Psoas muscle (tissue), 8 donors: ENCODE measurements around the gene USP16. TPM values are rescaled to one million over a fixed set of nuclear protein-coding genes. Genes with fewer than 3 reads are reported as not detected.
A peak's percentile ranks its signal among the peaks of the same experiment; 100 is the strongest.
"Not testable (repeated sequence)": the region's sequence is repeated elsewhere in the genome, so short reads cannot be mapped to it uniquely, and the experiment has no call there.

Source experiments
- ATAC-seq, 4 donors: fragments of 200-7000 bp; cut with Tn5 transposase; one replicate each; pipeline ENCODE4 v1.9.1; 2020; ENCODE audit warnings: moderate library complexity in 3 of 4, mild to moderate bottlenecking in 2 of 4
- DNase-seq, 2 donors: peaks; one replicate each; pipeline ENCODE4 v3.0.0-alpha.2; 2020
- H3K27ac ChIP-seq: fragments of 200-600 bp; one replicate; pipeline ENCODE4 v1.8.0; 2022
- H3K27me3 ChIP-seq, 3 donors: fragments of 200-600 bp in 1 of 3; one replicate each; pipeline versions ENCODE4 v1.6.1 to v1.8.0; 2013 to 2022; ENCODE audit warnings: low read length in 2 of 3, mild to moderate bottlenecking in 2 of 3, moderate library complexity in 1 of 3; ENCODE audit not compliant: insufficient read depth in 3 of 3
- H3K36me3 ChIP-seq, 2 donors: fragments of 200-600 bp in 1 of 2; one replicate each; pipeline versions ENCODE4 v1.6.1 to v1.8.0; 2013 to 2022; ENCODE audit warnings: low read depth in 1 of 2, mild to moderate bottlenecking in 1 of 2, moderate library complexity in 1 of 2; ENCODE audit not compliant: insufficient read depth in 1 of 2
- H3K4me1 ChIP-seq: fragments of 200-600 bp; one replicate; pipeline ENCODE4 v1.8.0; 2022
- H3K4me3 ChIP-seq: fragments of 200-600 bp; one replicate; pipeline ENCODE4 v1.8.0; 2022; ENCODE audit warnings: mild to moderate bottlenecking
- H3K9me3 ChIP-seq: fragments of 200-600 bp; one replicate; pipeline ENCODE4 v1.8.0; 2022
- CTCF ChIP-seq: fragments of 200-600 bp; IDR thresholded peaks from one replicate; pipeline ENCODE4 v1.8.0; 2022; ENCODE audit warnings: antibody characterized with exemption
- WGBS, 3 donors: extraction: QIAGEN DNeasy Blood & Tissue Kit; methylation state at CpG; one replicate each; pipeline versions ENCODE4 v1.1.6 to v1.1.7; 2013; 5-methylcytosine and 5-hydroxymethylcytosine counted together
- intact Hi-C, 2 donors: fragments of 100-400 bp; cut with DNase I; formaldehyde crosslinking; loops; one replicate each; pipeline versions ENCODE4 v1.11.0 to v1.14.2; 2022
- polyA plus RNA-seq, 3 donors: library from polyadenylated mRNA; stranded (reverse); fragments of 200-250 nt; gene quantifications; one replicate each; pipeline ENCODE4 v1.2.3, GENCODE V29; 2013
- total RNA-seq, 4 donors: library from RNA; stranded (reverse); fragmentation: NEBNext Ultra II Directional in 2 of 4; extraction: Animal tissue kit (Norgen Biotek cat#: 25700) in 2 of 4; gene quantifications; one replicate each; pipeline versions ENCODE4 v1.2.1 to v1.2.4, GENCODE V29; 2021 to 2023
- donor health status: healthy with polysubstance abuse.
- donor health status: DM: no; HTN: no; CAD: no; lungs with moderate emphysema.
- donor health status: Bipolar disorder and iron deficiency.
- donor health status: healthy.
- donor health status: DM: yes; HTN: yes; CAD: no.
- donor health status: DM: no; HTN: no; CAD: no.
- donor health status: DM: no; HTN: no; CAD: no.
- donor health status: DM: yes; HTN: yes; CAD: no.

USP16 gene
- total and polyA plus RNA-seq, 7 donors, result 26.3 to 45.1 (median 38.0) TPM

DNA sequence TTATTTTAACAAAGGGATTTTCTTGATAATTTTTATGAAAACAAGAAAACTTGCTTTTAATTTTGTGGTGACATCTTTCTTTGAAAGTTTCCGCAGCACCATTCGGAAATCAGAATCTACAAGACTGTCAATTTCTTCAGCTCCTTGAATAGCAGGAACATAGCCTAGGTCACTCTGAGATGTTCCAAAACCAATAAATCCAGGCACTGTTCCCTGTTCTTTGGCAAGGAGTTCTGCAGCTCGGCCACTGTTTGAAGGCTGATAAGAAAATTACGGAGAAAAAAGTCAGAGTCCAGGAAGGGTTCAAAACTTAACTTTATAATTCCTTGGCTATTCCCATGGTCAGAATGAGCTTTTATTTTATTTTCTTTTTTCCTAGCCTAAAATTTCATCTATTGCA lies 37.8 kb upstream of the USP16 start:
- H3K36me3 ChIP-seq, result peaks cover 2 to 57% of the 10 kb centered on the region in 2 donors
- H3K27ac ChIP-seq, result no peak overlapping the region
- TF ChIP-seq CTCF, result no peak
- no peaks in the 10 kb centered on the region for H3K9me3 ChIP-seq
- H3K4me1 ChIP-seq, result peaks cover 20% of the 10 kb centered on the region
- no peaks in the 10 kb centered on the region for H3K27me3 ChIP-seq
- H3K4me3 ChIP-seq, result no peak overlapping the region
- DNase-seq (no peak), ATAC-seq (no peak)
- intact Hi-C loops, result no loop called here
- 74 to 88% (median 86%) methylated on average over 4 of the region's 4 CpGs for WGBS, 3 donors

DNA sequence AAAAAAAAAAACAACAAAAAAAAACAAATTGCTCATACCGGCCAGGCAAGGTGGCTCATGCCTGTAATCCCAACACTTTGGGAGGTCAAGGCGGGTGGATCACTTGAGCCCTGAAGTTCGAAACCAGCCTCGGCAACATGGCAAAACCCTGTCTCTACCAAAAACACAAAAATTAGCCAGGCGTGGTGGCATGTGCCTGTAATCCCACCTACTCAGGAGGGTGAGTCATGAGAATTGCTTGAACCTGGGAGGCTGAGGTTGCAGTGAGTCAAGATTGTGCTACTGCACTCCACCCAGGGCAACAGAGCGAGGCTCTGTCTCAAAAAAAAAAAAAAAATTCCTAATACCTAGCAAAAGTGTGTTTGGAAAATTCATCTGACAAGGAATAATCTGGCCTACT lies 36.3 kb upstream of the USP16 start:
- peaks cover 21% of the 10 kb centered on the region for H3K4me1 ChIP-seq
- peaks cover 2 to 42% of the 10 kb centered on the region in 2 donors for H3K36me3 ChIP-seq
- ATAC-seq, H3K9me3 ChIP-seq, intact Hi-C loops, DNase-seq, H3K27me3 ChIP-seq, H3K27ac ChIP-seq, H3K4me3 ChIP-seq: not testable (repeated sequence)
- WGBS, 3 donors, result 96 to 98% (median 96%) methylated on average over 6 of the region's 6 CpGs

DNA sequence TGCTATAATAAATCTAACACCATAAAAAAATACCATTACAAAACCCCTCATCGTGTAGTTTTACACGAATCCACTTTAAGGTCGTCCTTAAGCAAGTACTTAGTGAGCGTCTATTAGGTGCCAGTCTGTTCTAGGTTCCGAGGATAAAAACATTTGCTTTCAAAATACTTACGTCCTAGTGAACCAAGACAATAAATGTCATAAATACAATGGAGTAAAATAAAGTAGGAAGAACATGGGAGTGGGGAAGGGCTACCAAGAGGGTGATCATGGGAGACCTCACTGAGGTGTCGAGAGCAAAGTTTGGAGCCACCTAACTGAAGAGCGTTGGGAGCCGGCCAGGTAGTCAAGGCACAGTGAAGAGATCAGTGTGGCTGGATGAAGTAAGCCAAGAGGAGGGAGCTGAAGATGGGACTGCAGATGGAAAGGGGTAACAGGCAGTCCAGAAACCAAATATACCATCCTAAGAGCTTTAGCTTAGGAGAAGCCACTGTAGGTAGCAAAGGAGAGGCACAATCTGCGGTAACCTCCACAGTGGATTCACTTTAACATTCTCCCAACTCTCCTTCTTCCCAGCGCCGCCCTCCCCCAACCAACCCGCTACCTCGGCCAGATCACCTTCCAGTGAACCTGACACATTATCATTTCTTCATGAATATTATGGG lies 32.5 kb upstream of the USP16 start:
- DNase-seq (no peak), ATAC-seq (peak in 3 of 4 donors; percentile 4 to 33 (median 14))
- 3 to 7% (median 7%) methylated on average over 14 of the region's 14 CpGs for WGBS, 3 donors
- no peak for TF ChIP-seq CTCF
- H3K27ac ChIP-seq, result peak overlapping the region; percentile 96
- peaks cover 25% of the 10 kb centered on the region for H3K4me1 ChIP-seq
- peaks cover 0 to 12% of the 10 kb centered on the region in 2 donors for H3K36me3 ChIP-seq
- intact Hi-C loops, result loop anchor here in 1 of 2 donors (5.0 kb wide), 1 partner anchor 35 kb away; no protein-coding TSS in a partner anchor
- peak overlapping the region; percentile 99 for H3K4me3 ChIP-seq
- H3K27me3 ChIP-seq, result no peaks in the 10 kb centered on the region
- no peaks in the 10 kb centered on the region for H3K9me3 ChIP-seq

GRCh38 chr21:28992526-28993292 lies 31.8 kb upstream of the USP16 start, which contains the start of gene LTN1:
TSS of gene LTN1 (minus strand) at chr21:28992877. CDS start at chr21:28992805, 72 bp downstream.
- H3K36me3 ChIP-seq, result peaks cover 0 to 12% of the 10 kb centered on the region in 2 donors
- ATAC-seq (peak; percentile 99 to 100 (median 100)), DNase-seq (peak; percentile 98 to 99)
- H3K27me3 ChIP-seq, result no peaks in the 10 kb centered on the region
- H3K4me1 ChIP-seq, result peaks cover 21% of the 10 kb centered on the region
- TF ChIP-seq CTCF, result no peak
- H3K9me3 ChIP-seq, result no peaks in the 10 kb centered on the region
- peak within 1 kb of the TSS; percentile 99 for H3K4me3 ChIP-seq
- H3K27ac ChIP-seq, result peak within 1 kb of the TSS; percentile 96
- WGBS, 3 donors, result 0 to 1% (median 1%) methylated on average over 43 of the region's 43 CpGs
- intact Hi-C loops, result loop anchor here in 1 of 2 donors (5.0 kb wide), 1 partner anchor 35 kb away; no protein-coding TSS in a partner anchor

- no peak for TF ChIP-seq CTCF
Measured at GRCh38 chr21:28993293-28993629, 31.2 kb upstream of the USP16 start.

More at GRCh38 chr21:28993293-28993629, 31.2 kb upstream of the USP16 start:
- DNase-seq (no peak), ATAC-seq (no peak)
- Histone ChIP-seq H3K4me3 (peak overlapping the region; percentile 99), H3K4me1 (peaks cover 21% of the 10 kb centered on the region), H3K27ac (peak overlapping the region; percentile 96), H3K9me3 (no peaks in the 10 kb centered on the region), H3K27me3 (no peaks in the 10 kb centered on the region), H3K36me3 (peaks cover 0 to 12% of the 10 kb centered on the region in 2 donors)
- 39 to 48% (median 47%) methylated on average over 4 of the region's 4 CpGs for WGBS, 3 donors
- intact Hi-C loops, result loop anchor here in 1 of 2 donors (5.0 kb wide), 1 partner anchor 34 kb away; no protein-coding TSS in a partner anchor
